HFF-Myc (cell line): ENCODE data around the gene IMMP2L.
A peak's percentile ranks its signal among the peaks of the same experiment; 100 is the strongest.

Source experiments
- DNase-seq: peaks from one replicate; pipeline ENCODE4 v3.0.0-alpha.2; 2011; ENCODE audit warnings: low read depth; ENCODE audit errors: extremely low read depth
- H3K4me3 ChIP-seq: replicated peaks from 2 replicates; pipeline ENCODE4 v1.5.1; 2011; ENCODE audit warnings: low read depth, mild to moderate bottlenecking, control low read depth, low read length
- TF ChIP-seq, protein P1 (sequence below): IDR thresholded peaks from 2 replicates; pipeline ENCODE4 v1.5.1; 2012; ENCODE audit warnings: mild to moderate bottlenecking, low read depth, low read length, control low read depth; ENCODE audit errors: missing control alignments

IMMP2L gene

DNA sequence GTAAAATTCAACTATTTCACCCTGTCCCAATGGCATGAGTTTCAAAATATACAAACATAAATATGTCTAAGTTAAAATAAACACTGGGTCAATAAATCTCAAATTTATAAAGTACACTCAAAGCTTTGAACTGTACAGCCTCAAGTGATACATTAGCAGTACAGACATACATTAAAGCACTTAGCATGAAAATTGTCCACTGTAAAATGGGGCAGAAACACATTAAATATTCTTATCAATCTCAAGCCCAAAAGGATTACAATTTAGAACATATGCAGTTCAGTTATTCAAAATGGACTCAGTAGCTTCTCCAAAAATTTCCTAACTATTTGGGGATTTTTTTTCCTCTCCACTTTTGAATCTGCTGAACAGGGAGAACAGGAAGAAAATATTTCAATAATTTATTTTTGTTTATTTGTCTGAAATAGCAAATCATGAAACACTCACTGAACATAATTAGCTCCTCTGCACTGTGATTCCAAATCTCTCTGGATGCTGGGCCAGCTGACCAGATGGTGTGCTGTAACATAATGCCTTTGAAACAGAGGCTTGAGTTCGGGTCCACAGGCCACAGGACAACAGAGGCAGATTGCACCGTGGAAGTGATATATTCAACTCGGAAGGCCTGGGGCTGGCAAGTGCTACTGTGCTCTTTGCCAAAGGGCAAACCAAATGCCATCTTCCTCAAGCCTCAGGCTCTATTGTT, 720.3 kb downstream of the IMMP2L start:
- TF ChIP-seq, protein P1, sequence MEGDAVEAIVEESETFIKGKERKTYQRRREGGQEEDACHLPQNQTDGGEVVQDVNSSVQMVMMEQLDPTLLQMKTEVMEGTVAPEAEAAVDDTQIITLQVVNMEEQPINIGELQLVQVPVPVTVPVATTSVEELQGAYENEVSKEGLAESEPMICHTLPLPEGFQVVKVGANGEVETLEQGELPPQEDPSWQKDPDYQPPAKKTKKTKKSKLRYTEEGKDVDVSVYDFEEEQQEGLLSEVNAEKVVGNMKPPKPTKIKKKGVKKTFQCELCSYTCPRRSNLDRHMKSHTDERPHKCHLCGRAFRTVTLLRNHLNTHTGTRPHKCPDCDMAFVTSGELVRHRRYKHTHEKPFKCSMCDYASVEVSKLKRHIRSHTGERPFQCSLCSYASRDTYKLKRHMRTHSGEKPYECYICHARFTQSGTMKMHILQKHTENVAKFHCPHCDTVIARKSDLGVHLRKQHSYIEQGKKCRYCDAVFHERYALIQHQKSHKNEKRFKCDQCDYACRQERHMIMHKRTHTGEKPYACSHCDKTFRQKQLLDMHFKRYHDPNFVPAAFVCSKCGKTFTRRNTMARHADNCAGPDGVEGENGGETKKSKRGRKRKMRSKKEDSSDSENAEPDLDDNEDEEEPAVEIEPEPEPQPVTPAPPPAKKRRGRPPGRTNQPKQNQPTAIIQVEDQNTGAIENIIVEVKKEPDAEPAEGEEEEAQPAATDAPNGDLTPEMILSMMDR: no peak
- DNase-seq: no peak
- H3K4me3 ChIP-seq: no peak overlapping the region

DNA sequence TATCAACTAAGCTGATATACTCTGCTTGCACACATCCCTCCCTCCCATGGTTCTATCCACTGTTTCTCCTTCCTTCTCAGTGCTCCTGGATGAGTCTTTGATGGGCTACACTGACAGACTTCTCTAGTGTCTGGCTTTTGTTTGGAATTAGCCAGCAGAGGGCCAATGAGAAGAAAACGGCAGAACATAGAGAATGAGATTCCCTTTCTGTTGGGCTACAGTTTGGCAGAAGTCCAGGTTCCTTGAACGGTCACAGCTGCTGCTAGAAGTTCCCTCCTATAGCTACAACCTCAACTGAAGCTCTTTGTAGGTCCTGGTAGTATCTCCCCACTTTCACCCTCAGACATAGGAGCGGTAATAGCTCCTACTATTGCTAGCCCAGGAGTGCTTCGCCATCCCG, 722.4 kb downstream of the IMMP2L start:
- TF ChIP-seq, protein P1: peak; percentile 12
- peak; percentile 43 for DNase-seq

DNA sequence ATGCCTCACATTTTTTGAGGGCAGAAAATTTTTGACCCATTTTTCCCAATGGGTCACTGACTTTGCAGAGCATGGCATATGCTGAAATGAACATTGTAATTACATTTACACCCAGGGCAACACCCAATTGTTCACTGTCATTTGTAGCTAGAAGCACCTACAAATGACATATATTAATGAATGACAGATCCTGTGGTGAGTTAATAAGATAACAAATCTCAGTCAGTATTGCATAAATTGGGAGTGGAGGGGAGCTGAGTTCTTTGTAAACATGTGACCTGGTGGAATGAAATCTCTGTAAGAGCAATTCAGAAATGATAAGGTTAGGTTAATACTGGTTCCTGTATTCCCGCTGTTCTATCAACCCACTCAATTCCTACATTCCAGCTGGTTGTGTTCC, 726.4 kb downstream of the IMMP2L start:
- H3K4me3 ChIP-seq: no peak overlapping the region
- TF ChIP-seq, protein P1: no peak
- DNase-seq: no peak

More for the DNA sequence above, 722.4 kb downstream of the IMMP2L start:
- no peak overlapping the region for H3K4me3 ChIP-seq

DNA sequence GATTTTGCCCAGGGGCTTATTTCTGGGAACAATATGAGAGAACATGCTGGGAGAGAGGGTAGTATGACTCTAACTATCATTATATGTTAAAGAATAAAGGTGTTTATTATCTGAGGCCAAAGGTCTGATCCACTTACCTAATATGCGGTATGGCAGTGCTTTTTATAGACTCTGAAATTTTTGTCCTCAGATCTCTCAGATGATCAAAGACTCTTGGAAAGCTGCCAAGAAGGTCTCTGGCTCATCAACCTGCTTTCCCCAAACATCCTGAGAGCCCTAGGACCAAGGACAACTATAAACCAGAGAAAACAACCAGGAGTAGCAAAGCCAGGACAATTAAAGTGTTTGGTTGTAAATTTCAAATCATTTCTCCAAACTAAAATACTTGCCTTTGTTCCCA, 727.1 kb downstream of the IMMP2L start:
- TF ChIP-seq, protein P1: no peak
- H3K4me3 ChIP-seq: no peak overlapping the region
- DNase-seq: no peak

DNA sequence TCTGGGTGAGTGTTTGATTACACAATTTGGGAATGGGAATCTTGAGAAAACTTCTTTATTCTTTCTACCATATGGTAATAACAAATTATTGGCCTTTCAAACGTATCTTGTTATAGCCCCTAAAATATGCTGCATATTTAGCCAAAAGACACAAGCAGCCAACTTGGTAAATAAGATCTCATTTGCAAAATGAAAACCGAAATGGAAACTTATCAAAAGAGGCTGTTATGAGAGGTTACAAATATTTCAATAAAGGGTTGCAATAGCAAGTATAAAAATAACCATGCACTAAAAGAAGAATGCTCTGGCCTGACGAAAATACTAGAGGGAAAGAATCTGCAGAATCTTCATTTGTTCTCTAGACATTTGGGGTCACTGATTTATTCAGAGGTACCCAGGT, 730.9 kb downstream of the IMMP2L start:
- H3K4me3 ChIP-seq: no peak overlapping the region
- TF ChIP-seq, protein P1: no peak
- DNase-seq: no peak

DNA sequence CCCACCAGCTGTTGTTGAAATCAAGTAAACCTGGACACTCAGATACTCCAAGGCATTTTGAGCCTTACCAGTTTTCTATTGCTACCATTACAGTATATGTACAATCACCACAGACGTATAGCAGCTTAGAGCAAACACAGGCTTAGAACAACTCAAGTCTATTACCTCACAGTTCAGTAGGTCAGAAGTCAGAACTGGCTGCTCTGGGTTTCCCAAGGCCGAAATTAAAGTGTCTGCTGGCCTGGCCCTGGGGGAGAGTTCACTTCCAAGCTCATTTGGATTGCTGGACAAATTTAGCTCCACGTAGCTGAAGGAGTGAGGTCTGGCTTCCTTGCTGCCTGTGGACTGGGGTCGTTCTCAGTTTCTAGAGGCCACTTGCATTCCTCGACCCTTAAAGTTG, 731.5 kb downstream of the IMMP2L start:
- DNase-seq: no peak
- TF ChIP-seq, protein P1: no peak

DNA sequence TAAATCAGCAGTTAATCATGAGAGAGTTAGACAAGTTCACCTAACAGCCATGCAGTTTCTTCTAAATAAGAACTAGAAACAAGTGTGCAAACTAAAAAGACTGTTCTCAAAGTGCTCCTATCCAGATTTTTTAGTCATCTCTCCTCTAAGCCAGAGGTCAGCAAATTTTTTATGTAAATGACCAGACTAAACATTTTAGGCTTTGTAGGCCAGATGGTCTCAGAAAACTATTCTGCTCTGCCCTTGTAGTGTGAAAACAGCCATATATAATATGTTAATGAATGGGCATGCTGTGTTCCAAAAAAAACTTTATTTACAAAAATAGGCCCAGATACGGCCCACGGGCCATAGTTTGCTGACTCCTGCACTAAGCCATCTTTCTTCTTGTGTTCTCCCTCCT, 734.4 kb downstream of the IMMP2L start:
- TF ChIP-seq, protein P1: no peak
- DNase-seq: no peak
- no peak overlapping the region for H3K4me3 ChIP-seq

More for the DNA sequence above, 731.5 kb downstream of the IMMP2L start:
- no peak overlapping the region for H3K4me3 ChIP-seq
